HCEC 1CT (cell line): ENCODE results near the gene UBL7.

Source experiments
- DNase-seq: peaks from one replicate; pipeline ENCODE4 v3.0.0-alpha.2; 2017

Gene UBL7

GRCh38 chr15:74438206-74438605 lies 22.8 kb downstream of the UBL7 start:
- no peak for DNase-seq

GRCh38 chr15:74434263-74435136 lies 26.5 kb downstream of the UBL7 start:
- no peak for DNase-seq

GRCh38 chr15:74433592-74434262 lies 27.2 kb downstream of the UBL7 start, which contains the start of gene SEMA7A:
Gene SEMA7A, minus strand, starts transcription at chr15:74433958. Its CDS starts 40 bp downstream, at chr15:74433918.
- DNase-seq, result peak; percentile 82

- no peak for DNase-seq
These were observed 27.9 kb downstream of the UBL7 start for GRCh38 chr15:74432968-74433591.

- no peak for DNase-seq
These were observed 28.5 kb downstream of the UBL7 start for GRCh38 chr15:74432271-74432967.

- no peak for DNase-seq
These were observed 29.3 kb downstream of the UBL7 start for GRCh38 chr15:74431645-74432044.

- DNase-seq, result no peak
These were observed 29.8 kb downstream of the UBL7 start for GRCh38 chr15:74431116-74431515.

GRCh38 chr15:74430510-74430951 lies 30.4 kb downstream of the UBL7 start:
- no peak for DNase-seq

- no peak for DNase-seq
These were observed 31.1 kb downstream of the UBL7 start for GRCh38 chr15:74429781-74430400.

- no peak for DNase-seq
These were observed 31.8 kb downstream of the UBL7 start for GRCh38 chr15:74428970-74429780.

GRCh38 chr15:74428442-74428787 lies 32.5 kb downstream of the UBL7 start:
- no peak for DNase-seq

- no peak for DNase-seq
These were observed 33.1 kb downstream of the UBL7 start for GRCh38 chr15:74427607-74428441.

- DNase-seq, result no peak
These were observed 34.3 kb downstream of the UBL7 start for GRCh38 chr15:74426404-74427281.

GRCh38 chr15:74425630-74426029 lies 35.3 kb downstream of the UBL7 start:
- no peak for DNase-seq

- DNase-seq, result no peak
These were observed 35.9 kb downstream of the UBL7 start for GRCh38 chr15:74424901-74425528.

- DNase-seq, result no peak
These were observed 37.3 kb downstream of the UBL7 start for GRCh38 chr15:74423431-74424257.

- peak; percentile 89 for DNase-seq
These were observed 38.1 kb downstream of the UBL7 start for GRCh38 chr15:74422652-74423430.
